ENCODE measurements around the gene PLA2G5.
A peak's percentile ranks its signal among the peaks of the same experiment; 100 is the strongest.
"Not testable (repeated sequence)": the region's sequence is repeated elsewhere in the genome, so short reads cannot be mapped to it uniquely, and the experiment has no call there.

Gene PLA2G5

DNA sequence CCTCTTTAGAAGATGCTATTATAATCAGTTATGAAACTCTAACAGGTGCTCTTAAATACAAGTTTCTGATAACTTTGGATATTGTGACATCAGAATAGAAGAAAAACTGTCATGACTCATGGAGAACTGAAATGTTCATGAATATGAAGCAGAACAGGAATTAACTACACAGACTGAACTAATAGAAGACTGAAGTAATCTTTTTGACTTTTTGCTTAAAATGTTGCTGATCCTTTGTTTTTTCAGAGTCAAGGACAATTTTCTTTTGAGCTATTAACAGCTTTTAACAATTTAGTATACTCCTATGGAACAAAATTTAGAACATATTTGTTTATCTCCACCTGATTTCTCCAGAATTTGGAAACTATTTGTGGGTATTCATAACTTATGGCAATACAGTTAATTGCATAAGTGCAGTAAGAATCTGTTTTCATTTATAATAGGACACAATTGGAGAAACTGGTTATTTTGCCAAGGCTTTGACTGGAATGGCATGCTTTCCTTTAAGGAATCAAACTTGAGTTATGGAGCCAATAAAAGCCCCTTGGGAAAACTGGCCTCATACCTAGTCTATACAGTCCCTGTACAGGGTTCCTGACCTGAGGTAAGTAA lies 18.7 kb upstream of the PLA2G5 start:
- no peak for DNase-seq (ENCODE audit: low read depth, low spot score)
- in situ Hi-C loops (cut with HindIII; ENCODE audit: low sequenced_read_pairs), result no loop called here
- TF ChIP-seq, protein P1, sequence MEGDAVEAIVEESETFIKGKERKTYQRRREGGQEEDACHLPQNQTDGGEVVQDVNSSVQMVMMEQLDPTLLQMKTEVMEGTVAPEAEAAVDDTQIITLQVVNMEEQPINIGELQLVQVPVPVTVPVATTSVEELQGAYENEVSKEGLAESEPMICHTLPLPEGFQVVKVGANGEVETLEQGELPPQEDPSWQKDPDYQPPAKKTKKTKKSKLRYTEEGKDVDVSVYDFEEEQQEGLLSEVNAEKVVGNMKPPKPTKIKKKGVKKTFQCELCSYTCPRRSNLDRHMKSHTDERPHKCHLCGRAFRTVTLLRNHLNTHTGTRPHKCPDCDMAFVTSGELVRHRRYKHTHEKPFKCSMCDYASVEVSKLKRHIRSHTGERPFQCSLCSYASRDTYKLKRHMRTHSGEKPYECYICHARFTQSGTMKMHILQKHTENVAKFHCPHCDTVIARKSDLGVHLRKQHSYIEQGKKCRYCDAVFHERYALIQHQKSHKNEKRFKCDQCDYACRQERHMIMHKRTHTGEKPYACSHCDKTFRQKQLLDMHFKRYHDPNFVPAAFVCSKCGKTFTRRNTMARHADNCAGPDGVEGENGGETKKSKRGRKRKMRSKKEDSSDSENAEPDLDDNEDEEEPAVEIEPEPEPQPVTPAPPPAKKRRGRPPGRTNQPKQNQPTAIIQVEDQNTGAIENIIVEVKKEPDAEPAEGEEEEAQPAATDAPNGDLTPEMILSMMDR (IDR thresholded peaks at IDR 0.05; ENCODE audit: low read depth, low read length), result no peak
- H3K4me3 ChIP-seq (ENCODE audit: low read depth, low read length), result no peak overlapping the region

DNA sequence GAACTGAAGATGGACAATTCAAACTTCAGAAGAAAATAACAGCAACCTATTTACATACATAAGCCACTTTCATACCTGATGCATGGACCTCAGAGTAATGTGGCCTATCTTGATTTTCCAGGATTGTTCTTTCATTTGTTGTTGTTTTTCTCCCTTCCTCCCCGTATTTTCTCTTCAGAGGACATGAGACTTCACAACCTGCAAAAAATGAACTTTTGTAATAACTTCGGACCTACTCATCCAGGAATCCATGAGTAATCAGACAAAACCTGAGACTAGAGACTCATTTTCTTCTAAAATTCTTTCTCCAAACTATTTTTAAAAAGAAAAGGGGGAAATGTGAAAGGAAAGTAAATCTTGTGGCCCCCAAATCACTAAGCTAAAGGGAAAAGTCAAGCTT lies 17.6 kb upstream of the PLA2G5 start:
- in situ Hi-C loops (cut with HindIII; ENCODE audit: low sequenced_read_pairs), result no loop called here
- DNase-seq (ENCODE audit: low read depth, low spot score), result no peak
- H3K4me3 ChIP-seq (ENCODE audit: low read depth, low read length), result no peak overlapping the region
- TF ChIP-seq, protein P1 (IDR thresholded peaks at IDR 0.05; ENCODE audit: low read depth, low read length), result no peak

DNA sequence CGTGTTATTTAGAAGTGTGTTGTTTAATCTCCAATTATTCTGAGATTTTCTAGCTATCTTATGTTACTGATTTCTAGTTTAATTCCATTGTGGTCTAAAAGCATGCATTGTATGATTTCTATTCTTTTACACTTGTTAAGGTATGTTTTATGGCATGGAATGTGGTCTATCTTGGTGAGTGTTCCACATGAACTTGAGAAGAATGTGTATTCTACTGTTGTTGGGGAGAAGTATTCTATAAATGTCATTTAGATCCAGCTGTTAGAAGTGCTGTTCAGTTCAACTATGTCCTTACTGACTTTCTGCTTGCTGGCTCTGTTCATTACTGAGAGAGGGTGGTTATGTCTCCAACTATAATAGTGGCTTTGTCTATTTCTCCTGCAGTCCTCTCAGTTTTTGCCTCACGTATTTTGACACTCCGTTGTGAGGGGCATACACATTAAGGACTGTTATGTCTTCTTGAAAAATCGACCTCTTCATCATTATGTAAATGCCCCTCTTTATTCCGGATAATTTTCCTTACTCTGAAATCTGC lies 12.0 kb upstream of the PLA2G5 start:
- H3K4me3 ChIP-seq (ENCODE audit: low read depth, low read length), result no peak overlapping the region
- in situ Hi-C loops (cut with HindIII; ENCODE audit: low sequenced_read_pairs), result no loop called here
- TF ChIP-seq, protein P1 (IDR thresholded peaks at IDR 0.05; ENCODE audit: low read depth, low read length), result no peak
- DNase-seq (ENCODE audit: low read depth, low spot score), result peak; percentile 9

DNA sequence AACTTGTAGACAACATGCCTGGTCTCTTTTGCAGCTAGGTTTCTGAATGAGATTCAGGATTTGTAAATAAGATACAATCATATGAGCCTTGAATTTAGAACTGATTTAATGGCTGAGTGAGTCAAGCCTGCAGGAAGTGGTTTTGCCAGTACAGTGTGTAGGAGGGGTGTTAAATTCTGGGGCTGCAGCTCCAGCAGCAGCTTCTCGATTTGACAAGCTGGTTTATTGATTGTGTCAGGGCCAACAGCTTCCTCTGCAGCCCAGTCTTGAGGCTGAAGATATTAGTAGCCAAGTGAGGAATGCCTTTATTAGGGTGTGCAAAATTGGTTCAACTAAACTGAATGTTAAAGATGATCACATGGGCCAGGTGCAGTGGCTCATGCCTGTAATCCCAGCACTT lies 11.5 kb upstream of the PLA2G5 start:
- H3K4me3 ChIP-seq (ENCODE audit: low read depth, low read length), result no peak overlapping the region
- in situ Hi-C loops (cut with HindIII; ENCODE audit: low sequenced_read_pairs), result no loop called here

DNA sequence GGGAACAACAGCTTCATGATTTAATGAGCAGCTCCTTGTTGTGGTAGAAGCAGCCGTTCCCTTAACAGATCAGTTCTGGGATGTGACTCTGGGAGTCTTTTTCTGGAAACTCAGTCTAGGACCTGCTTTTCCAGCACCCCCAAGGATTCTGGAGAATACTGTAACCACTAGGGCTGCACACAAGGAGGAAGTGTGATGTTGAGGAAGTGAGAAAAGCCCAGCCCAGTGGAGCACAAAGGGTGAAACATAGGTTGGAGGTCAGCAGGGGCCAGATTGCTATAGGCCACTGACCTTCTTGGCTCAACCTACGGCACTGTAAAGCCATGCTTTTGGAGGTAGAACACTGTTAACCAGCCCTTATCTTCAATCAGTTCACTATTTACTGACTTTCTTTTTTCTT lies 10.1 kb upstream of the PLA2G5 start:
- in situ Hi-C loops (cut with HindIII; ENCODE audit: low sequenced_read_pairs), result no loop called here
- TF ChIP-seq, protein P1 (IDR thresholded peaks at IDR 0.05; ENCODE audit: low read depth, low read length), result no peak
- H3K4me3 ChIP-seq (ENCODE audit: low read depth, low read length), result no peak overlapping the region
- no peak for DNase-seq (ENCODE audit: low read depth, low spot score)

More for the DNA sequence above, 11.5 kb upstream of the PLA2G5 start:
- peak; percentile 82 for DNase-seq (ENCODE audit: low read depth, low spot score)
- TF ChIP-seq, protein P1 (IDR thresholded peaks at IDR 0.05; ENCODE audit: low read depth, low read length), result no peak

DNA sequence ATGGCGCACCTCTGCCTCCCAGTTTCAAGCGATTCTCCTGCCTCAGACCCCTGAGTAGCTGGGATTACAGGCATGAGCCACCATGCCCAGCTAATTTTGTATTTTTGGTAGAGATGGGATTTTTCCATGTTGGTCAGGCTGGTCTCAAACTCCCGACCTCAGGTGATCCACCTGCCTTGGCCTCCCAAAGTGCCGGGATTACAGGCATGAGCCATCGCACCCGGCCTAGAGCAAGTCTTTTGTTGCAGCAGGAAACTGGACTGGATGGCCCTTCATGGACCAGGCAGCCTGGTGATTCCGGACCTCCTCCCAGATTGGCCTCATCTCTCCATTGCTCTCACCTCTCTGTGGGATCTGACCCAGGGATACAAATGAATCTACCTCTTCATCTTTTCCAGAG lies 9.2 kb upstream of the PLA2G5 start:
- in situ Hi-C loops (cut with HindIII; ENCODE audit: low sequenced_read_pairs); H3K4me3 ChIP-seq (ENCODE audit: low read depth, low read length); DNase-seq (ENCODE audit: low read depth, low spot score): not testable (repeated sequence)

DNA sequence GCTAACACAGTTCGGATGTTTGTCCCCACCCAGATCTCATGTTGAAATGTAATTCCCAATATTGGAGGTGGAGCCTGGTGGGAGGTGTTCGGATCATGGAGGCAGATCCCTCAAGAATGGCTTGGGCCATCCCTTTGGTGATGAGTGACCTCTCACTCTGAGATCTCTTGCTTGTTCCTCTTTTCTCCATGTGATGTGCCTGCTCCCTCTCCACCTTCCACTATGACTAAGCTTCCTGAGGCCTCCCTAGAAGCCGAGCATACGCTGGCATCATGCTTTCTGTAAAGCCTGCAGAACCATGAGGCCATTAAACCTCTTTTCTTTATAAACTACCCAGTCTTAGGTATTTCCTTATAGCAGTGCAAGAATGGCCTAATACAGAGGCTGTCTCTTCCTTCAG lies 8.1 kb upstream of the PLA2G5 start:
- DNase-seq (ENCODE audit: low read depth, low spot score), result no peak
- no peak overlapping the region for H3K4me3 ChIP-seq (ENCODE audit: low read depth, low read length)
- TF ChIP-seq, protein P1 (IDR thresholded peaks at IDR 0.05; ENCODE audit: low read depth, low read length), result no peak
- in situ Hi-C loops (cut with HindIII; ENCODE audit: low sequenced_read_pairs), result no loop called here
